A549 treated with GW870086 at 1 μM for 4 hours (cell line): Measurements from ENCODE around the gene ANTXRL. TPM values are rescaled to one million over a fixed set of nuclear protein-coding genes. Genes with fewer than 3 reads are reported as not detected.

ENCODE experiments used
- total RNA-seq: library from RNA; stranded (reverse); fragments of 200-300 nt; extraction: Qiagen RNA extraction; gene quantifications from 5 replicates; pipeline ENCODE4 v1.2.3, GENCODE V29; 2022; ENCODE audit warnings: low read depth

Gene ANTXRL
- 0.10 to 0.27 TPM (median 0.20 TPM) in 4 of 5 replicates, not detected in the other for total RNA-seq

DNA sequence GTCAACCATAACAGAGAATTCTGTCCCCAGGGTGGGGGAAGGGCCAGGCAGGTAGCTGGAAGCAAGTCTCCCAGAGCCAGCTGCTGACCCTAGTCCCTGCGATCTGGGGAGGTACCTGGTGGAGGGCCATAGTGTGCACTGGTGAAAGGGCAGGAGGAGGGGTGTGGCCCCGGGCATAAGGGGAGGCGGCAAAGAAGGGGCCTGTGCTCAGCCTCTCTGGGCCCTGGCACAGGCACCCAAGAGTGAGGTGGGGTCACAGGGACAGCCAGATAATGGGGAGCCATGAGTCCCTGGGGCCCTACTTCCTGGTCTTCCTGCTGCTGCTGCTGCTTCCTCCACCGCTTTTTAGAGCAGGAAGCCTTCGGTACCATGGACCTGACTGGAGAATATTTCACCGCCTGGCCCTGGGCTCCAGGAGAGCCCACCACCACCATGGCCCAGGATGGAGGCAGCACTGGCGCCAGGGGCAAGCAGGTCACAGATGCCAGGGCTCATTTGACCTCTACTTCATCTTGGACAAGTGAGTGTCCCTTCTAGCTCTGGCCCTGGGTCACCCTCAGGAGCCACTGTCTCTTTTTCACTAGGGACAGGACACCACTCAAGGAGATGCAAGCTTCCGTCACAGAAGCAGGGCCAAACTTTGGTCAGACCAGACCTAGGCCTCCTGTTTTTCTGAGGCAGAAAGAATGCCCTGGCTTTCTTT, at the start of gene ANTXRL:
Gene ANTXRL (plus strand): TSS at position 7 of the 703 bp plus-strand sequence. CDS start 266 bp downstream, at position 273.

DNA sequence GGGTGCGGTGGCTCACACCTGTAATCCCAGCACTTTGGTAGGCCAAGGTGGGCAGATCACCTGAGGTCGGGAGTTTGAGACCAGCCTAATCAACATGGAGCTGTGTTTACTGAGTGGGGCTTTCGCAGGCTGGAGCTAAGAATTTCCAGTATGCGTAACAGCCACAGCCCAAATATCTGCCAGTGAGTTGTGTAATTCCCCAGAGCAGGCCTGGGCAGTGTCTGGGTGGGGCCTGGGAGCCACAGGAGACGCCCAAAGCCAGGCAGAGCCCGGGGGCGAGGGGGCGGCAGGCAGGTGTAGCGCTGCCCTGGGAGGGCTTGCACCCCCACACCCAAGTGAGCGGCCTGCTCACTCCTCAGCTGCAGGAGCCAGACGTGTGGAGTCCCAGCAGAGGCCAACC, 88.6 kb downstream of the ANTXRL start, which contains the start of gene ANXA8L1:
Gene ANXA8L1 (plus strand): TSS at position 371 of the 400 bp plus-strand sequence. CDS start 76 bp downstream, outside the sequence.

Other genes starting within 250 kb of the ANTXRL start
- 0.51 TPM in 1 of 5 replicates, not detected in the others for gene MSMB, start 240.7 kb upstream of the ANTXRL start, total RNA-seq
- 91.6 to 129 TPM (median 112 TPM) in 5 replicates for gene ANXA8L1, start 88.8 kb downstream of the ANTXRL start, total RNA-seq
- gene NPY4R, start 179.0 kb downstream of the ANTXRL start, total RNA-seq = 28.0 to 43.1 TPM (median 39.2 TPM) in 5 replicates